Measurements from ENCODE around the gene ANGPTL2. TPM values are rescaled to one million over a fixed set of nuclear protein-coding genes. Genes with fewer than 3 reads are reported as not detected.

Gene ANGPTL2
- total RNA-seq, 4 donors from 2014 or later = 29.5 to 57.0 (median 41.3) TPM

DNA sequence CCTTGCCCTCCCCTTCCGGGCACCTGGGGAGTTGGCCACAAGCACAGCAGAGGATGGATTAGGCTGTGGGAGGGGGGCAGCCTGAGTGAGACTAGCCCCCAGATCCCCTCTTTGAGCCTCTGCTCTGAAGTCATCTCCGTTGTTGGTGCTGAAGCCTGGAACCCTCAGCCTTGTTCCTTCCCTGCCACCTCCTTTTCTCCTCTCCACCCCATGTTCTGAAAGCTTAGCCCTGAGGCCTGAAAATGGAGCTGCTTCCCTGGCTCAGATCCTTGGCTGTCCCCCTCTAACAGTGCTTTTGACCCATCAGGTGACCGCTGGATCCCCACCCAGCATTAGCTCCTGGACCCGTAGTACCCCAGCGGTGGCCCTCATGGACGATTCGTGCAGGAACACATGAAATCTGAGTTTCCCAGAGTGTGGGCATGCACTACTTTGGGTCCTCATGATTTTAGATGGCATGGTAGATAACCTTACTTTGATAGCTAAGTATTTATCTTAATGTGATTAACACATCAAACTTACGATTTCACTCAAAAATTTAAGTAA is 21.6 kb upstream of the ANGPTL2 start:
- H3K9me3 ChIP-seq = no peaks in the 10 kb centered on the region
- no peaks in the 10 kb centered on the region for H3K27me3 ChIP-seq
- no peaks in the 10 kb centered on the region for H3K36me3 ChIP-seq
- TF ChIP-seq POLR2A (IDR thresholded peaks at IDR 0.05; ENCODE audit: low read depth) (no peak), EP300 (IDR thresholded peaks at IDR 0.05) (no peak), POLR2AphosphoS5 (IDR thresholded peaks at IDR 0.05) (no peak)
- TF ChIP-seq, protein P1, sequence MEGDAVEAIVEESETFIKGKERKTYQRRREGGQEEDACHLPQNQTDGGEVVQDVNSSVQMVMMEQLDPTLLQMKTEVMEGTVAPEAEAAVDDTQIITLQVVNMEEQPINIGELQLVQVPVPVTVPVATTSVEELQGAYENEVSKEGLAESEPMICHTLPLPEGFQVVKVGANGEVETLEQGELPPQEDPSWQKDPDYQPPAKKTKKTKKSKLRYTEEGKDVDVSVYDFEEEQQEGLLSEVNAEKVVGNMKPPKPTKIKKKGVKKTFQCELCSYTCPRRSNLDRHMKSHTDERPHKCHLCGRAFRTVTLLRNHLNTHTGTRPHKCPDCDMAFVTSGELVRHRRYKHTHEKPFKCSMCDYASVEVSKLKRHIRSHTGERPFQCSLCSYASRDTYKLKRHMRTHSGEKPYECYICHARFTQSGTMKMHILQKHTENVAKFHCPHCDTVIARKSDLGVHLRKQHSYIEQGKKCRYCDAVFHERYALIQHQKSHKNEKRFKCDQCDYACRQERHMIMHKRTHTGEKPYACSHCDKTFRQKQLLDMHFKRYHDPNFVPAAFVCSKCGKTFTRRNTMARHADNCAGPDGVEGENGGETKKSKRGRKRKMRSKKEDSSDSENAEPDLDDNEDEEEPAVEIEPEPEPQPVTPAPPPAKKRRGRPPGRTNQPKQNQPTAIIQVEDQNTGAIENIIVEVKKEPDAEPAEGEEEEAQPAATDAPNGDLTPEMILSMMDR (IDR thresholded peaks at IDR 0.05) = no peak
- WGBS = 92% methylated on average over 8 of the region's 8 CpGs
- H3K4me1 ChIP-seq = peaks cover 0 to 15% (median 3%) of the 10 kb centered on the region in 4 donors
- intact Hi-C loops (cut with DNase I) = no loop called here
- no peak overlapping the region for H3K4me3 ChIP-seq
- H3K27ac ChIP-seq (replicated peaks in 1 of 4) = peak overlapping the region in 3 of 4 donors; percentile 13 to 49 (median 47)
- peak; percentile 90 for DNase-seq (ENCODE audit: extremely low spot score)

DNA sequence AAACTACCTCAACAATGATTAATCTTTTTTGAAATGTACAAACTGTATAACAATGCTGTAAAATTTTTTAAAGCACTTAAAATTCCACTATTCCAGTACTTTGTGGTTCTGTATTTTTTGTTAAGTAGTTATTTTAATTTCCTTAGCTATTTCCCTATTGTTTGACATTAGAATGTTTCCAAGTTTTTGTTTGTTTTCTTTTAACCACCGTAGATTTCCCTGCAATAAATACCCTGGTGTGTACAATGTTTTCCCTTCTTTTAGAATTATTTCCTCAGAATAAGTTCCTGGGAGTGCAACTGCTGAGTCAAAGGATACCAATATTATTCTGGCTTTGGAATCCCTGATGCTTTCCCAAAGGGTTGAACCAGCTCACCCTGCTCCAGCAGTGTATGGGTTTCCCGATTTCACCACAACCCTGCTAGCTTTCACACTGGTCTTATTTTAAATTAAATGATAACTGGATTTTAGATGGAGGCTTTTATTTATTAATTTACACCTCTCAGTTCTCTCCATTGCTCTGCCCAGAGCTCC is 20.6 kb upstream of the ANGPTL2 start:
- Histone ChIP-seq H3K27ac (replicated peaks in 1 of 4) (no peak overlapping the region), H3K4me3 (no peak overlapping the region), H3K9me3 (no peaks in the 10 kb centered on the region), H3K4me1 (peaks cover 0 to 15% (median 3%) of the 10 kb centered on the region in 4 donors), H3K27me3 (no peaks in the 10 kb centered on the region), H3K36me3 (no peaks in the 10 kb centered on the region)
- peak; percentile 14 for DNase-seq (ENCODE audit: extremely low spot score)
- intact Hi-C loops (cut with DNase I) = no loop called here
- 86% methylated on average over 2 of the region's 2 CpGs for WGBS
- TF ChIP-seq POLR2AphosphoS5 (IDR thresholded peaks at IDR 0.05) (no peak), EP300 (IDR thresholded peaks at IDR 0.05) (no peak), POLR2A (IDR thresholded peaks at IDR 0.05; ENCODE audit: low read depth) (no peak)
- TF ChIP-seq, protein P1 (IDR thresholded peaks at IDR 0.05) = no peak

DNA sequence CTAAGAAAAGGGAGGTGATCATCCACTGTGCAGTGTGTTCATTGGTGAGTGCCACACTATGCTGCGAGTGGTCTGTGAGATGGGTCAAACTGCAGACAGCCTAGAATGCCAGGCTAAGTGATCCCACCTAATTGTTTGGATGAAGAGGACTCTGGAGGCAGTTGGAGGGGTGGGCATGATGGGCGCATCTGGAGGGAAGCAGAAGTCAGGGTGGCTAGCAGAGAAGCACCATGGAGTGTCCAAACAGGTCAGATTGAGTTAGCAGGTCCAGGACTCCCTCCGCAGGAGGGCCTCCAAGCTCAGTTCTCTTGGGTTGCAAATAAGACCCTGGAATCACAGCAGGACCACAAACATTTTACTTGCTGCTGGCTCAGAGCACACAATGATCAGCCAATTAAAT is 19.9 kb upstream of the ANGPTL2 start:
- H3K4me1 ChIP-seq = peaks cover 0 to 15% (median 3%) of the 10 kb centered on the region in 4 donors

GRCh38 chr9:127140842-127141675 is 18.6 kb upstream of the ANGPTL2 start:
- TF ChIP-seq, protein P1 (IDR thresholded peaks at IDR 0.05) = no peak
- intact Hi-C loops (cut with DNase I) = no loop called here
- peak; percentile 74 for DNase-seq (ENCODE audit: extremely low spot score)
- H3K27me3 ChIP-seq = no peaks in the 10 kb centered on the region
- WGBS = 81% methylated on average over 9 of the region's 9 CpGs
- H3K4me1 ChIP-seq = peaks cover 10 to 25% (median 12%) of the 10 kb centered on the region in 4 donors
- no peaks in the 10 kb centered on the region for H3K36me3 ChIP-seq
- no peak overlapping the region for H3K4me3 ChIP-seq
- H3K27ac ChIP-seq (replicated peaks in 1 of 4) = no peak overlapping the region
- H3K9me3 ChIP-seq = no peaks in the 10 kb centered on the region

More for the DNA sequence above, 19.9 kb upstream of the ANGPTL2 start:
- WGBS = 96% methylated on average over 3 of the region's 3 CpGs
- Histone ChIP-seq H3K4me3 (no peak overlapping the region), H3K27me3 (no peaks in the 10 kb centered on the region), H3K9me3 (no peaks in the 10 kb centered on the region), H3K27ac (replicated peaks in 1 of 4) (no peak overlapping the region), H3K36me3 (no peaks in the 10 kb centered on the region)
- intact Hi-C loops (cut with DNase I) = no loop called here
- peak; percentile 86 for DNase-seq (ENCODE audit: extremely low spot score)
- TF ChIP-seq EP300 (IDR thresholded peaks at IDR 0.05) = no peak

DNA sequence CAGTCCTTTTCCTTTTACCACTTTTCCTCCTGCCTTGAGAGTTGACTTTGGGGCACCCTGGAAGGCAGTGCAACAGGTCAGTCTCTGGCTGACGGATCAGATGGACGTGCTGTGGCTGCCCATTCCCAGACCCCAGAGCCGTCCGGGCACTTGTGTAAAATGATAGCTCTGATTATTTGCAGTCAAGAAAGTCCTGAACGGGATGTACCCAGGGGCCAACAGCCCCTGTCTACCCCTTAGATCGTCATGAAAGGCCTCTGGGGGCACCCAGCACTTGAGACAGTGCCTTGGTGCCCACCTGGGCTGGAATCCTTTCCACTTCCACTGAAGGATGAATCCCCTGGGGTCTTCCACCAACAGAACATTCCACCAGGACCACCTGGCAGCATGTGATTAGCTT is 17.7 kb upstream of the ANGPTL2 start:
- Histone ChIP-seq H3K9me3 (no peaks in the 10 kb centered on the region), H3K27ac (replicated peaks in 1 of 4) (no peak overlapping the region), H3K27me3 (no peaks in the 10 kb centered on the region), H3K4me1 (peaks cover 17 to 31% (median 19%) of the 10 kb centered on the region in 4 donors), H3K36me3 (no peaks in the 10 kb centered on the region), H3K4me3 (no peak overlapping the region)
- DNase-seq (ENCODE audit: extremely low spot score) = no peak
- TF ChIP-seq EP300 (IDR thresholded peaks at IDR 0.05) (no peak), POLR2A (IDR thresholded peaks at IDR 0.05; ENCODE audit: low read depth) (no peak), POLR2AphosphoS5 (IDR thresholded peaks at IDR 0.05) (no peak)
- TF ChIP-seq, protein P1 (IDR thresholded peaks at IDR 0.05) = no peak
- intact Hi-C loops (cut with DNase I) = no loop called here
- 93% methylated on average over 5 of the region's 6 CpGs for WGBS

All from esophagus muscularis mucosa (tissue), 4 donors.